Epithelial cell of proximal tubule (primary cell): ENCODE measurements around the gene USP35. TPM values are rescaled to one million over a fixed set of nuclear protein-coding genes. Genes with fewer than 3 reads are reported as not detected.
"Not testable (repeated sequence)": the region's sequence is repeated elsewhere in the genome, so short reads cannot be mapped to it uniquely, and the experiment has no call there.

Experiments used
- DNase-seq: peaks from one replicate; pipeline ENCODE4 v3.0.0-alpha.2; 2011; ENCODE audit warnings: low read depth
- H3K4me3 ChIP-seq: 2 replicates; pipeline ENCODE4 v1.5.1; 2011; ENCODE audit warnings: low read depth, mild to moderate bottlenecking, low read length
- CTCF ChIP-seq: conservative IDR thresholded peaks from 2 replicates; pipeline ENCODE4 v1.5.1; 2012; ENCODE audit warnings: low read depth, mild to moderate bottlenecking, low read length
- total RNA-seq: library from RNA; depleted of rRNA; stranded (reverse); fragments of >200 nt; gene quantifications from 2 replicates; pipeline ENCODE4 v1.2.3, GENCODE V29; 2015

Gene USP35
- total RNA-seq, 1 donor from 2014 or later = 6.1 TPM

GRCh38 chr11:78221396-78222315, 32.9 kb downstream of the USP35 start:
- no peak overlapping the region for H3K4me3 ChIP-seq
- DNase-seq = no peak
- no peak for TF ChIP-seq CTCF

GRCh38 chr11:78222726-78223125, 34.0 kb downstream of the USP35 start:
- not testable (repeated sequence) for H3K4me3 ChIP-seq, DNase-seq

DNA sequence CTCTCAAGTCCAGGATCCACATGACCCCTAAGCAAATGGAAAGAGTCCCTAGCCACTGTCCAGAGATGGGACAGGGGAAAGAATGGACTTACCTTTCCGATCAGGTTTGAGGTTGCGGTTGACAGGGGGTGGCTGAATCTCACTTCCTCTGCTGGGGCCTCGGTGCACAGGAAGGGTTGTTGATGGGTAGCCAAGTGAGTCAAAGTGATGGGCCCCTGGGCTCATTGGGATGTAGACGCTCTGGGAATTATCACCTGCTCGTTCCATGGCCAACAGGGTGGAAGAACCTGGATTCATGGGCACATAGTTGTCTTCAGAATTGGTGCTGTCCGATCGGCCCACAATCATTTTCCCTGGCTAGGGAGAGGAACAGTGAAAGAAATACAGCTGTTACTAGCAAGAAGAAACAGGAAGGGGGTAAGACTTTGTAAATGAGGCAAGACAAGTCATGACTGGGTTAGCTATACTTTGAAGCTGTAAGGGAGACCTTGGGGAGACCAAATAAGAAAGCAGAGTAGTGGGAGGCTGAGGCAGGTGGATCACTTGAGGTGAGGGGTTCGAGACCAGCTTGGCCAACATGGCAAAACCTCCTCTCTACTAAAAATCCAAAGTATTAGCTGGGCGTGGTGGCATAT, 34.7 kb downstream of the USP35 start:
- H3K4me3 ChIP-seq = no peak overlapping the region
- TF ChIP-seq CTCF = no peak

DNA sequence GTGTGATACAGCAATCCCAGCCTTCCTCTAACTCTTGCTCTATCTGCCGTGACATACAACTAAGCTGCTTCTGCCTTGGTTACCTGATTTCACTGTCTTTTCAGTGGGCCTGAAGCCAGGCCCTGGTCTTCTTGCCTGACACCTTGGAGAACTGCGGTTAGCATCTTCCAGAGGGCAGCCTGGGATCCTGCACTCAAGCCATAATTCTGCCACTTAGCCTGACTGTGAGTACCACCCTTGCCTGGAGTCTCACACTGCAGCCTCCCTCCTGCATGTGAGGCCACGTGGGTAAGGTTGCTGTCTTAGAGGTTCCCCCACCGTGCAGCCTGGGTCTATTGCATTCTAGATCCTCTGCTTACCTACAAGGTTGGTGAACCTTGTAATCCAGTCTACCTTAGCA, 35.8 kb downstream of the USP35 start:
- no peak for TF ChIP-seq CTCF

More for the DNA sequence above, 34.7 kb downstream of the USP35 start:
- no peak for DNase-seq

GRCh38 chr11:78224906-78225420, 36.2 kb downstream of the USP35 start:
- DNase-seq = no peak
- no peak for TF ChIP-seq CTCF
- H3K4me3 ChIP-seq = no peak overlapping the region

More for the DNA sequence above, 35.8 kb downstream of the USP35 start:
- DNase-seq = no peak
- H3K4me3 ChIP-seq = no peak overlapping the region

DNA sequence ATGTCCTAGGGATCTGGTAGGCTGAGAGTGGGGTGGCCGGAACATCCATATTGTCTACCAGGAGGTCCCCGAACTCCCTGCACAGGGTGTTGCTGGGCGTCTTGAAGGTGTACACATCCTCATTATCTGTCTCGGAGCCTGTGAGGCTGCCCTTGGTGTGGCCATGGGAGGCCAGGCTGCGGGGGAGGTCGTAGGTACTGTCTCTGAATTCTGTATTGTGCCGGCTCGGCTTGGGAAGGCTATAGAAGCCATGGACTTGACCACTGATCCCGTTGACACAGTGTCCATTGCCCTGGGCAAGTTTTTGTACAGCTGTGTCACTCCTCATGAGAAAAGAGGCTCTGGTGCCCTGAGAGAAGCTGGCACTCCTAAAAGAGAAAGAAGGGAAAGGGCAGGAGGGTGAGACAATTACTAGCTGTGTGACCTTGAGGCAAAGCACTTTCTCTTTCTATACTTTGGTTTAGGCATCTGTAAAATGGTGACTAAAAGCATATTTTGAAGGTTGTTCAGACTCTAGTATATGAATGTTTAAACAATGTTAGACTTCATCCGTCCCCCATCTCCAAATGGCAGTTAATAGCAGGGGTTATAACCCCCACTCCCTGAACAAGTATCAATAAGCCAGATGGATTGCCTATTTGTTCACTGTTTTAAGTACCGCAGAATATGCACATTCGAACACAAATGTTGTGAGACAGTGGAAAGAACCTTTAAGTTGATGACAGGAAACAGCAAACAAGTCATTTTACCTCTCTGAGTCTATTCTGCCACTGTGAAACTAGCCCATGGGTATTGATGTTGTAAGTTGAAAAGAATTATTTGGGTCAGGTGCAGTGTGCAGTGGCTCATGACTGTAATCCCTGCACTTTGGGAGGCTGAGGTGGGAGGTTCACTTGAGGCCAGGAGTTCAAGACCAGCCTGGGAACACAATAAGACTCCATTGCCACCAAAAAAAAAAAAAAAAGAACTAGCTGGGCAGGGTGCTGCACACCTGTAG, 38.3 kb downstream of the USP35 start:
- no peak for DNase-seq
- TF ChIP-seq CTCF = no peak
- no peak overlapping the region for H3K4me3 ChIP-seq
